GM21360 (cell line): Measurements from ENCODE around the gene INPP5A.

Experiments used
- ATAC-seq: cut with Tn5 transposase; IDR thresholded peaks from one replicate; pipeline ENCODE4 v1.9.1; 2021; ENCODE audit warnings: mild to moderate bottlenecking, moderate library complexity; ENCODE audit not compliant: unreplicated experiment

Gene INPP5A

GRCh38 chr10:132640326-132641125, 102.9 kb downstream of the INPP5A start:
- no peak for ATAC-seq

- no peak for ATAC-seq
Measured at GRCh38 chr10:132641401-132641800, 103.8 kb downstream of the INPP5A start.

- no peak for ATAC-seq
Measured at GRCh38 chr10:132641966-132642731, 104.6 kb downstream of the INPP5A start.

GRCh38 chr10:132642732-132643008, 105.1 kb downstream of the INPP5A start:
- no peak for ATAC-seq

- no peak for ATAC-seq
Measured at GRCh38 chr10:132643709-132644526, 106.3 kb downstream of the INPP5A start.

- no peak for ATAC-seq
Measured at GRCh38 chr10:132644527-132645246, 107.1 kb downstream of the INPP5A start.

- no peak for ATAC-seq
Measured at GRCh38 chr10:132645247-132645530, 107.6 kb downstream of the INPP5A start.

- ATAC-seq, result no peak
Measured at GRCh38 chr10:132645630-132646442, 108.2 kb downstream of the INPP5A start.

GRCh38 chr10:132646443-132647097, 109.0 kb downstream of the INPP5A start:
- ATAC-seq, result no peak

- no peak for ATAC-seq
Measured at GRCh38 chr10:132647424-132647823, 109.8 kb downstream of the INPP5A start.

GRCh38 chr10:132648072-132648850, 110.7 kb downstream of the INPP5A start:
- no peak for ATAC-seq

- ATAC-seq, result no peak
Measured at GRCh38 chr10:132648851-132649528, 111.4 kb downstream of the INPP5A start.

GRCh38 chr10:132649651-132650360, 112.2 kb downstream of the INPP5A start:
- ATAC-seq, result no peak

GRCh38 chr10:132650611-132651250, 113.1 kb downstream of the INPP5A start:
- ATAC-seq, result no peak

- ATAC-seq, result no peak
Measured at GRCh38 chr10:132651511-132652029, 114.0 kb downstream of the INPP5A start.

GRCh38 chr10:132652446-132652845, 114.9 kb downstream of the INPP5A start:
- no peak for ATAC-seq

GRCh38 chr10:132652936-132653590, 115.5 kb downstream of the INPP5A start:
- ATAC-seq, result no peak
